ENCODE results near the gene PAM16. TPM values are rescaled to one million over a fixed set of nuclear protein-coding genes. Genes with fewer than 3 reads are reported as not detected.

The PAM16 gene
- total RNA-seq, 1 donor: 26.9 TPM

DNA sequence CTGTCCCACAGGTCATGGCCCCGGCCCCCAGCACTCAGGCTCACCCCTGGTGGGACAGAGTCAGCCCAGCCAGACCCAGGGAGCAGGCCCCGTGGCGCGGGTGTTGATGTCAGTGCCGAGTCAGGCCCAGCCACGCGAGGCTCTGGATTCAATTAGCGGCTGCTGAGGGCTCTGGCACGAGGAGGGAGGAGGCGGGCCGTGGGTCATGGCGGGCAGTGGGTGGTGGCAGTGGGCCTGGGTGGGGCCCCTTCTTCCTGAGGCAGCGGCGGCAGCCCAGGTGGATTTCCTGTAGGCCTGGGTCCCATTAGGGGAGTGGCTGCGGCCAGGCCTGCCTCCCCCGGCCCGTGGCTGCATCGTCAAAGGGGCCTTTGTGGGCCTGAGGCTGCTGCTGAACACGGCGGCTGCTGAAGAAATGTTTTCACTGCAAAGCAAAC, 33.4 kb upstream of the PAM16 start:
- no peak for DNase-seq (ENCODE audit: low read depth in 2 of 3, low spot score in 2 of 3)

DNA sequence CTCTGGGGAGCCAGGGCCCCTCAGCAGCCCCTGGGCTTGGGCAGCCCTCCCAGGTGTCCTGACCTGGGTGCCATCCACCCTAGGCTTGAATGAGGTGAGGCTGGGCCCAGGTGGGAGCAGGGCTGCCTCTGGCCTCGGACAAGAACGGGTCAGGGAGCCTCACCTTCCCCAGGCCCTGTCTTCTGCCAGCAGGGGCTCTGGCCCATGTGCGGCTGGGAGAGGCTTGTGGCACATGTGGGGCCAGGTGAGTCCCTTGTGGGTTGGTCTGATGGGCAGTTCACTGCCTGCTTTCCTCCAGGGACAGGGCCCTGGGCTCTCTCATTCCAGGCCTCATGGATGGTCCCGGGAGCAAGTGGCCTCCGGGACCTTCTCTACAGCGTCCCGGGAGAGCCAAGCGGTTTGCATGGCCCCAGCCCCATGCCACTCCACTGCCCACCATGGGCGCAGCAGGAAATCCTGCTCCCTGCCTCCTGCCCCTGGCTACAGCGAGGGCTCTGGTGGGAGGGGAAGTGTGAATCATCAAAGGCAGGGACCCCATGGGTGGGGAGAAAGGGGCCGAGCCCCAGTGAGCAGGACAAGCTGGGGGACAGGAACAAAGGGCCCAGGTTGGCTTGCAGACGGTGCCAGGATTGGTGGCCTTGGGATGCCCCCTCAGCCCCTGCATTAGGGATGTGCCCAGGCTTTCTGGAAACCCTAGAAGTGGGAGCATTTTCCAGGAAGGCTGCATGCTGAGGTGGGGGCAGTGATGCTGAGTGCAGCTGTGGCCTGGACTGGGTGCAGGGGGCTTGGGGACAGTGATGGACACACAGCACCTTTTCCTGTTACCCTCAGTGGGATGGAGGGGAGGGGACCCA, 32.7 kb upstream of the PAM16 start:
- DNase-seq (ENCODE audit: low read depth in 2 of 3, low spot score in 2 of 3): no peak

DNA sequence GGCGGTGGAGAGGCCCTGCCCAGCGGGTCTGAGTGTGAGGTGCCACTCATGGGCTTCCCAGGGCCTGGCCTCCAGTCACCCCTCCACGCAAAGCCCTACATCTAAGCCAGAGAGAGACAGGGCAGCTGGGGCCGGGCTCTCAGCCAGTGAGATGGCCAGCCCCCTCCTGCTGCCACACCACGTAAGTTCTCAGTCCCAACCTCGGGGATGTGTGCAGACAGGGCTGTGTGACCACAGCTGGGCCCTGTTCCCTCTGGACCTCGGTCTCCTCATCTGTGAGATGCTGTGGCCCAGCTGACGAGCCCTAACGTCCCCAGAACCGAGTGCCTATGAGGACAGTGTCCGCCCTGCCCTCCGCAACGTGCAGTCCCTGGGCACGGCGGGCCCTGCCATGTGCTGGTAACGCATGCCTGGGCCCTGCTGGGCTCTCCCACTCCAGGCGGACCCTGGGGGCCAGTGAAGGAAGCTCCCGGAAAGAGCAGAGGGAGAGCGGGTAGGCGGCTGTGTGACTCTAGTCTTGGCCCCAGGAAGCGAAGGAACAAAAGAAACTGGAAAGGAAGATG, 31.8 kb upstream of the PAM16 start:
- DNase-seq (ENCODE audit: low read depth in 2 of 3, low spot score in 2 of 3): no peak

DNA sequence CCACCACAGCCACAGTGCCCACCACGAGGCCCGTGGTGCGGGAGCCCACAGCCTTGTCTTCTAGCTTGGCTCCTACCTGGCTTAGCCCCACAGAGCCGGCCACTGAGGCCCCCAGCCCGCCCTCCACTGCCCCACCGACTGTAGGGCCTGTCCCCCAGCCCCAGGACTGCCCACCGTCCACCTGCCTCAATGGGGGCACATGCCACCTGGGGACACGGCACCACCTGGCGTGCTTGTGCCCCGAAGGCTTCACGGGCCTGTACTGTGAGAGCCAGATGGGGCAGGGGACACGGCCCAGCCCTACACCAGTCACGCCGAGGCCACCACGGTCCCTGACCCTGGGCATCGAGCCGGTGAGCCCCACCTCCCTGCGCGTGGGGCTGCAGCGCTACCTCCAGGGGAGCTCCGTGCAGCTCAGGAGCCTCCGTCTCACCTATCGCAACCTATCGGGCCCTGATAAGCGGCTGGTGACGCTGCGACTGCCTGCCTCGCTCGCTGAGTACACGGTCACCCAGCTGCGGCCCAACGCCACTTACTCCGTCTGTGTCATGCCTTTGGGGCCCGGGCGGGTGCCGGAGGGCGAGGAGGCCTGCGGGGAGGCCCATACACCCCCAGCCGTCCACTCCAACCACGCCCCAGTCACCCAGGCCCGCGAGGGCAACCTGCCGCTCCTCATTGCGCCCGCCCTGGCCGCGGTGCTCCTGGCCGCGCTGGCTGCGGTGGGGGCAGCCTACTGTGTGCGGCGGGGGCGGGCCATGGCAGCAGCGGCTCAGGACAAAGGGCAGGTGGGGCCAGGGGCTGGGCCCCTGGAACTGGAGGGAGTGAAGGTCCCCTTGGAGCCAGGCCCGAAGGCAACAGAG, 31.0 kb upstream of the PAM16 start:
- no peak for DNase-seq (ENCODE audit: low read depth in 2 of 3, low spot score in 2 of 3)

DNA sequence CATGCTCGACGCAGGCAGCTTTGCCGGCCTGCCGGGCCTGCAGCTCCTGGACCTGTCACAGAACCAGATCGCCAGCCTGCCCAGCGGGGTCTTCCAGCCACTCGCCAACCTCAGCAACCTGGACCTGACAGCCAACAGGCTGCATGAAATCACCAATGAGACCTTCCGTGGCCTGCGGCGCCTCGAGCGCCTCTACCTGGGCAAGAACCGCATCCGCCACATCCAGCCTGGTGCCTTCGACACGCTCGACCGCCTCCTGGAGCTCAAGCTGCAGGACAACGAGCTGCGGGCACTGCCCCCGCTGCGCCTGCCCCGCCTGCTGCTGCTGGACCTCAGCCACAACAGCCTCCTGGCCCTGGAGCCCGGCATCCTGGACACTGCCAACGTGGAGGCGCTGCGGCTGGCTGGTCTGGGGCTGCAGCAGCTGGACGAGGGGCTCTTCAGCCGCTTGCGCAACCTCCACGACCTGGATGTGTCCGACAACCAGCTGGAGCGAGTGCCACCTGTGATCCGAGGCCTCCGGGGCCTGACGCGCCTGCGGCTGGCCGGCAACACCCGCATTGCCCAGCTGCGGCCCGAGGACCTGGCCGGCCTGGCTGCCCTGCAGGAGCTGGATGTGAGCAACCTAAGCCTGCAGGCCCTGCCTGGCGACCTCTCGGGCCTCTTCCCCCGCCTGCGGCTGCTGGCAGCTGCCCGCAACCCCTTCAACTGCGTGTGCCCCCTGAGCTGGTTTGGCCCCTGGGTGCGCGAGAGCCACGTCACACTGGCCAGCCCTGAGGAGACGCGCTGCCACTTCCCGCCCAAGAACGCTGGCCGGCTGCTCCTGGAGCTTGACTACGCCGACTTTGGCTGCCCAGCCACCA, 30.2 kb upstream of the PAM16 start:
- no peak for DNase-seq (ENCODE audit: low read depth in 2 of 3, low spot score in 2 of 3)

DNA sequence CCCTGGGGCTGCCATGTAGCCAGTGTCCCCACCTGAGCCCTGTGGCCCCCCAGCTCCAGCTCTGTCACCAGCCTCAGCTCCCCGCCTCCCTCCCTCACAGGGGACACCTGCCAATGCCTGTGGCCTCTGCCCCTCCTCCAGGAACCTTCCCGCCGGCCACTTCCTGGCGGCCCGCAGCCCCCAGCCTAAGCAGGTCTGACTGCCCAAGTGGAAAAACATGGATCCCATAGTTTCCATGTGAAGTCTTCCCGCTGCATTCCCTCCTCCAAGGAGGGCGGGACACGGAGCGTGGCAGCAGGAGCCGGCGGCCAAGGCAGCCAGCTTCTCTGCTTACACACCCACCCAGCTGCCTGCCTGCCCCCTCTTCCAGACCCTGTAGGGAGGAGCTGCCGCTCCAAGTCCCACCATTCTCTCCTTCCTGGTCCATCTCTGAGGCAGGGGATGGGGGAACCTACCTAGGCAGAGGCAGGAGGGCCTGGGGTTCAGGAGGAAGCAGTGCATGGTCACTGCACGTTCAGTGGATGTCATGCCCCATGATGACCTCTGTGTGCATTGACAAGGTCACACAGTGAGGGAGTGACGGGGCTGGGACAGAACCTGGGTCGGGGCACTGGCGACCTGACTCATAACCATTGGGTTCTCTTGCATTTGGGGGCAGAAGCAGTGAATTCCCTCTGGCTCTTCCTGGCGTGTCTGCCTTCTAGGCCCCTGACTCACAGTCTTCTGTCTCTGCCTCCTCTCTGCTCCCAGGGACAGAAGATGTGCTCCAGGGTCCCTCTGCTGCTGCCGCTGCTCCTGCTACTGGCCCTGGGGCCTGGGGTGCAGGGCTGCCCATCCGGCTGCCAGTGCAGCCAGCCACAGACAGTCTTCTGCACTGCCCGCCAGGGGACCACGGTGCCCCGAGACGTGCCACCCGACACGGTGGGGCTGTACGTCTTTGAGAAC, 29.3 kb upstream of the PAM16 start:
- DNase-seq (ENCODE audit: low read depth in 2 of 3, low spot score in 2 of 3): no peak

DNA sequence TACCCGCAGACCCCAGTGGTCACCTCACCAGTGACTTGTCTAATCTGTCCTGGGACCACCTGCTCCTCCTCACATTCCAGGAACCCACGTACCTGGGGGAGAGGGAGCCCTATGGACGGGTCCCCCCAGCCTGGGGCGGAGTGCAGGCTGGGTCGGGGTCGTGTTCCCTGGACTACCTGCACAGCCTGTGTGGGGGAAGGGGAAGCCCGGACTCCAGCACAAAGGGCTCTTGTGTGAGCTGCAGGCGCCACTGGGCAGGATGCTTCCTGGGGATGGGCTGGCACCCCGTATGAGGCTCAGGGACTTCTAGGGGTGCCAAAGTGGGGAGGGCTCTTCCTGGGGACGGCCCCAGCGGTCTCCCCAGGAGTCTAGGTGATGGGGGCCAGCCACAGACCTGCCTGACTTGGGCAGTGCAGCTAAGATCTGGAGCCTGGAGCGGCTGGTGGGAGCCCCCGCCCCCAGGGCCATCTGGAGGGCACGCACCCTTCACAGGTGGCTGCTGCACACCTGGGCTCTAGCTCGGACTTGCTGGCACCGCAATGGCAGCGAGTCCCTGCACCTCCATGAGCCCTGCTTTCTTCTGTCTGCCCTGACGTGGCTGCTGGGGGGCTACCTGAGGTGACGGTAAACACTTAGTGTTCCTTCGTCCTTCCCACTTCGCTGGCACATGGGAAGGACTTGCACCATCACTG, 28.0 kb upstream of the PAM16 start:
- no peak for DNase-seq (ENCODE audit: low read depth in 2 of 3, low spot score in 2 of 3)

DNA sequence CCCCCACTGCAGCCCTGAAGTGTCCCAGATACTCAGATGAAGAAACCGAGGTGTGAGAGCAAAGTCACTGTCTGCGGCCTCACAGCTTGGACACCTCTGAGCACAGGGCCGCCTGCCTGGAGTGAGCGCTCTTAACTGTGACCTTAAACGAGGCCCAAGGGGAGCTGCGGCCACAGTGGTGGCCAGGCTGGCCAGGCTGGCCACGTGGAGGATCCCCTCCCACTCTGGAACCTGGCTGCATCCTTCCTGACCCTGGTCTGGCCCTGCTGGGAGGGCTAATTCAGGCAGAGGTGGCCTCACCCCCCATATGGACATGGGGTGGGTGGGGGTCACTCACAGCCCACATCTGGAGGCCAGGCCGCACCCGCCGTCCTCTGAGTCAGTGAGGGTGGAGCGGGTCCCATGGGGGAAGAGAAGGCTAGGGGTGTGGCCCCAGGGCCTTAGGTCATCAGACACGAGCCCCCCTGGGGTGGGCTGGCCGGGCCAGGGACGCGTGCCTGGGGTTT, 27.1 kb upstream of the PAM16 start:
- no peak for DNase-seq (ENCODE audit: low read depth in 2 of 3, low spot score in 2 of 3)

DNA sequence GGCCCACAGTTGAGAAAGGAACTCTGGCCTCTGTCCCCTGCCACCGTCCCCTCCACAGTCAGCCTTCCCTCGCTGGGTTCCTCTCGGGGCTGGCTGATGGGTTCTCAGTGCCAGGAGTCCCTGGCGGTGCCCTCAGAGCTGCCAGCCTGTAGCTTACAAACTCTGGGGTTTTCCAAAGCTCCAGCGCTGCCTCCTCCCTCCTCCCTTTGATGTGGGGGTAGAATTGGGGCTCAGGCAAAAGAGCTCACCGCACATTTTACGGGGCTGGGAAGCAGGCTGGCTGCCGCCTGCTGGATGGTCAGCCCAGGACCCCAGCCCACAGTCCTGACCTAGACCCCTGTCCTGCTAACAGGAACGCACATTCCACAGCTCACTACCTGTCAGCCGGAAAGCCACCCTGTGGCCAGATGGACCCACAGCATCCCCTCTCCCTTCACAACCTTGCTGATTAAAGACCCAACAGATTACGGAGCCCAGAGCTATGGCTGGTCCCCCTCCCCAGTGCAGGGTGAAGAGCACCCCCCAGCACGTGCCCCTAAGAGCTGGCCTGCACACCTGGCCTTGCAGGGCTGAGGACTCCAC, 26.5 kb upstream of the PAM16 start:
- DNase-seq (ENCODE audit: low read depth in 2 of 3, low spot score in 2 of 3): no peak

DNA sequence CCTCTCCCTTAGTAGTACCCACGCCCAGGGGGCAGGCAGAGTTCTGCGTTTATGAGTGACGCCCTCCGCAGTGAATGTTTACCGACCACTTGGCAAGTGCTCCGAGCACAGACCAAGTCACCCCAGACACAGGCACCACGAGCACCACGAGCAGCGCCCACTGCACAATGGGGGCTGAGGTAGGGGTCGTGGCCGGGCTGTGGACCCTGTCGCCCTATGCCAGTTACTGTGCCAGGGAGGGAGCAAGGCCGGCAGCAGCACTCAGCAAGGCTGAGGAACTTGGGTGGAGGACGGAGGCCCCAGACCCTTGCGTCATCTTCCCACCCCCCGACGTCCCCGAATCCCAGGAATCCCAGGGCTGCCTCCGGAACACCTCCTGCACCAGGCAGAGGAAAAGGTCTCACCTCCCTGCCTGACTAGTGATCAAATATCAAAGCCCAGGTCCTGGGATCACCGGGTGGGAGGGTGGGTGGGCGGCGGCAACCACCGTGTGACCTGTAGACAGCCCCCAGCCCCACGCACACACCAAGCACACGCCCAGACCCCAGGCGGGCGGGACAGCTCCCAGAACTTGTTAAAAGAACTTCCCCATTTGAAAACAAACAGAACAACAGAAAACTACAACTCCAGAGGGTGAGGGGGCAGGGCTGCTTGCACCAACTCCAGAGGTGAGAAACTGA, 25.9 kb upstream of the PAM16 start:
- no peak for DNase-seq (ENCODE audit: low read depth in 2 of 3, low spot score in 2 of 3)

DNA sequence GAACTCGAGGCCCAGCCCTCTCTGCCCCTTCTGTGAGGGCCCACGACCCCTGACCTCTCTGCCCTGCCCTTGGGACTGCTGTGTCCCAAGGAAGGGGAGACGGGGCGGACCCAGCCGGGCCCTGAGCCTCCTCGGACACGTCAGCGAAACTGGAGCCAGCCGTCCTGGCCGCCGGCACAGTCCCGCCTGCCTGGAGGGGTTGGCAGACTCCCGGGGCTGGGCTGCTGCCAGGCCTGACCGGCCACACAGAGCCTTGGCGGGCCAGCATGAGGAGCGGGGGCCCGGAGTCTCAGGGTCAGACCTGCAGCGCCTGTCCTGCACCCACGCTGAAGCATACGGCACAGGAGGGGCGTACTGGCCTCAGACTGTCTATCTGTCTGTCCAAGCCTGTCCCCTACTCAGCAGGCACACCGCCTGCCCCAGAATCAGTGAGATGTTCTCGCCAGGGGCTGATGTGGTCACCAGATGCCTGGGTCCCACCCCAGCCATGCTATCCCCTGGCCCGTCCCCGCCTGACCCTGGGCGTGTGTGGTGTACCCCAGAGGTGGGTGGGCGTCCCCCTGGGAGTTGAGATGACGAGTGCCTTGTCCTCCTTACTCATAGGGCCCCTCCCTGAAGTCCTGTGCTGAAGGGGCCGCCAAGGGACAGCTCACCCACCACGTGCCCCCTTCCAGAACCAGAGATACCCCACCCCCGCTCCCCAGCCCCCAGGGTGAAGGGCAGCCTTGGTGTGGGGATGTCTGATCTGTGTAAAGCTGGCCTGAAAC, 25.2 kb upstream of the PAM16 start:
- DNase-seq (ENCODE audit: low read depth in 2 of 3, low spot score in 2 of 3): no peak

DNA sequence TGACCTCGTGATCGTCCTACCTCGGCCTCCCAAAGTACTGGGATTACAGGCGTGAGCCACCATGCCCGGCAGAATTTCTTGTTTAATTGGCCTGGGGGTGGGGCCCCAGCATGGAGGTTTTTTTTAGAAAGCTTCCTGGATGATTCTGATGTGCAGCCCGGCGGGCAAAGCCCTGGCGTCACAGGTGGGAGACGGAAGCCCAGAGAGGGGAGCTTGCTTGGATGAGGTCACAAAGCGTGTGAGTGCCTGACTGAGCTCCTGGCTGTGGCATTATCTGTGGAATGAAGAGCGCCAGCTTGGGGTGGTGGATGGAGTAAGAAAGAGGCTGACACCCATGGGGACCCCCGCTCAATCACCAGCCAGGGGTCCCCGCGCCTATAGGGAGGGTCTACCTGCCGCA, 24.6 kb upstream of the PAM16 start:
- DNase-seq (ENCODE audit: low read depth in 2 of 3, low spot score in 2 of 3): no peak

DNA sequence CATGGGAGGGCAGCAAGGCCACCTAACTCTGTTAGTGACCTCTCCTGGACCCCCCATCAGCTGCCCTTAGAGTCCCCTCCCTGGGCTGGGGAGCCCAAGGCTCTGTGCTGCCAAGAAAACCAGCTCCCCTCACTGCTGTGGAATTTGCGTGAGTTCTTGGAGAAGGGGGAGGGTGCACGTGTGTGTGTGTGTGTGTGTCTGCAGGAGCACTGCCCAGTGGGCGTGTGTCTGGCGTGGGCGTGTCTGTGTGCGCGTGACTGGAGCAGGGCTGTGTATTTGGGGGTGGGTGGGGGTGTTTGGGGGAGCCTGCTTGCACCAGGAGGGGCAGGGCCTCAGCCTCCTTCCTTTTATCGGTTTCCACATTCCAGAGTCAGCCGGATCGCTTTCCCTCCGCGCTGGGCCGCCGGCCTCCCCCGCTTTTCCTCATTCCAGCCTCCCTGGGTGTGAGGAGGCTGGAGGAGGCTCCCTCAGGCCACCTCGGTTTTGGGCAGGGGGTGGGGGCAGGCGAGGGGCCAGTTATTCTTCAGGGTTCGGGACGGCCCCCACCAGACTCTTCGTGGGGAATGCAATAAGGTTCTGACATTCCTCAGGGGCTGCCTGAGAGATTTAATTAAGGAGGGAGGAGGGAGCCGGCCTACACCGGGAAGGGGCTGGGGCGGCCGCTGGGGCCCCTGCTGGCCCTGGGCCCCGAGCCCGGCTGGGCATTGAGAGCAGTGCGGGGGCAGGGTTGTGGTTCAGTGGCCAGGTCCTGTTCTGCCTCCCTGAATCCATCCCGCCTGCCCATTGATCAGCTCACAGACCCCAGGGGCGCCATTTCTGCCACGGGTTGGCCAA, 23.0 kb upstream of the PAM16 start:
- DNase-seq (ENCODE audit: low read depth in 2 of 3, low spot score in 2 of 3): no peak

DNA sequence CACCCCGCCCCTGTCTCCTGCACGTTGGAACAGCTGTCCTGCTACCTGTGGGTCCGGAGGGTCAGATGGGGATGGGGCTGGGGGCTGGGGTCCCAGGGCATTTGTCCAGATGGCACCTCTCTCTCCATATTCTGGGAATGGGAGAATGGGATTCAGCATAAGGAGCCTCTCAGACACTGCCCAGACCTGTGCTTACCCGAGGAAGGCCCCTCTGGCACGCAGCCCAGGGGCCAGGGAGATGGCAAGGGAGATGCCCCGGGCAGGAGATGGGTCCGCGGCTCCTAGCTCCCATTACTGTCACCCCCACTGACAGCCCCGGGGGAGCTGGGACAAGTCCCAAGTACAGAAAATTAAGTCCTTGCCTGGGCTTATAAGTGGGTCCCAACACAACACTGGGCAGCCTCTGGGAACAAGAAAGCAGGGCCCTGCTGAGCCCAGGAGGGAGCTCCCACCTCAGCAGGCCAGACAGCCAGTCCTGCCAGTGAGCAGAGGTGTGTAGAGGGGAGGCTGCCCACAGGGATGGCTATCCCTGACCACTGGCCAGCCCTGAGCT, 22.3 kb upstream of the PAM16 start:
- no peak for DNase-seq (ENCODE audit: low read depth in 2 of 3, low spot score in 2 of 3)

DNA sequence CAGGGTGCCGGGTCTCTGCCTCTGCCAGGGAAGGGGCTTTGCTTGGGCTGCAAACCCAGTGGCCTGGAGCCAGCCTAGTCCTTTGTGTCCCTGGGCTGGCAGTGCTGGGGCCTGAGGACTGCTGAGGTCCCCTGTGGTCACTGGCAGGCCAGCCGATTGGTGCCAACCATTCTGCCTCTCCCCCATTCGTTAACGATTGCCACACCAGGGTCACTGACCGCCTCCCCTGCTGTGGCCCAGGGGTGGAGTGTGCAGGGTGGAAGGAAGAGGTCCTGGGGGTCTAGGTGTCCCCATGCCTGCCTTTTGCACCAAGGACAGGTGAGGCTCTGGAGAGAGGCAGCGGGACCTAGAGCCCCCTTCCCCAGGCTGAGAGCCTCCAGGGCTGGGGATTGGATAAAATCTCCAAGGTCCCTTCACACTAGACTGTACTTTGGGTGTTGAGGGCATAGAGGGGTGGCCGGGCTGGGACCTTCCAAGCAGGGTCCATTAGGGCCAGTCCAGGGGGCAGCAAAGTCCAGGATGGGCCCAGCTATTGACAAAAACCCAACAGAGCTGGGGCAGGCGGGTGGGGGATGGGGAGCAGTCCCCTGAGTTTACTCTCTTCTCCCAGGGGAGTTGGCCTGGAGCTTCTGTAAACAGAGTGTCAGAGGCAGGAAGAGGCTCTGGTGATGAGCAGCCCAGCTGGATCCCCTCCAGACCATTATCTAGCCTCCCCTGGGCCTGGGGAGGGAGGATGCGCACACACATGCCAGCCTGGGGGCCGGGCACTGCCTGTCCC, 21.6 kb upstream of the PAM16 start:
- DNase-seq (ENCODE audit: low read depth in 2 of 3, low spot score in 2 of 3): no peak
